HFF-Myc (cell line): ENCODE measurements around the gene POLR2L.

Experiments used
- DNase-seq: peaks from one replicate; pipeline ENCODE4 v3.0.0-alpha.2; 2011; ENCODE audit warnings: low read depth; ENCODE audit errors: extremely low read depth
- H3K4me3 ChIP-seq: replicated peaks from 2 replicates; pipeline ENCODE4 v1.5.1; 2011; ENCODE audit warnings: low read depth, mild to moderate bottlenecking, control low read depth, low read length
- CTCF ChIP-seq: IDR thresholded peaks from 2 replicates; pipeline ENCODE4 v1.5.1; 2012; ENCODE audit warnings: mild to moderate bottlenecking, low read depth, low read length, control low read depth; ENCODE audit errors: missing control alignments

POLR2L gene

GRCh38 chr11:875769-876301, 33.5 kb upstream of the POLR2L start:
- TF ChIP-seq CTCF: no peak
- no peak overlapping the region for H3K4me3 ChIP-seq
- no peak for DNase-seq

- no peak for TF ChIP-seq CTCF
Measured at GRCh38 chr11:875203-875602, 32.9 kb upstream of the POLR2L start.

GRCh38 chr11:873706-874105, 31.4 kb upstream of the POLR2L start:
- TF ChIP-seq CTCF: no peak
- DNase-seq: no peak
- no peak overlapping the region for H3K4me3 ChIP-seq

More at GRCh38 chr11:875203-875602, 32.9 kb upstream of the POLR2L start:
- H3K4me3 ChIP-seq: no peak overlapping the region
- no peak for DNase-seq

GRCh38 chr11:872799-873198, 30.5 kb upstream of the POLR2L start:
- no peak overlapping the region for H3K4me3 ChIP-seq
- TF ChIP-seq CTCF: no peak
- no peak for DNase-seq

- no peak for TF ChIP-seq CTCF
- H3K4me3 ChIP-seq: no peak overlapping the region
Measured at GRCh38 chr11:871472-871871, 29.1 kb upstream of the POLR2L start.

GRCh38 chr11:870418-870817, 28.1 kb upstream of the POLR2L start:
- H3K4me3 ChIP-seq: no peak overlapping the region
- no peak for DNase-seq
- TF ChIP-seq CTCF: no peak

More at GRCh38 chr11:871472-871871, 29.1 kb upstream of the POLR2L start:
- no peak for DNase-seq

GRCh38 chr11:870127-870413, 27.7 kb upstream of the POLR2L start:
- no peak for TF ChIP-seq CTCF
- H3K4me3 ChIP-seq: no peak overlapping the region
- DNase-seq: no peak
